ENCODE measurements around the gene ACACA.

- TF ChIP-seq, protein P1, sequence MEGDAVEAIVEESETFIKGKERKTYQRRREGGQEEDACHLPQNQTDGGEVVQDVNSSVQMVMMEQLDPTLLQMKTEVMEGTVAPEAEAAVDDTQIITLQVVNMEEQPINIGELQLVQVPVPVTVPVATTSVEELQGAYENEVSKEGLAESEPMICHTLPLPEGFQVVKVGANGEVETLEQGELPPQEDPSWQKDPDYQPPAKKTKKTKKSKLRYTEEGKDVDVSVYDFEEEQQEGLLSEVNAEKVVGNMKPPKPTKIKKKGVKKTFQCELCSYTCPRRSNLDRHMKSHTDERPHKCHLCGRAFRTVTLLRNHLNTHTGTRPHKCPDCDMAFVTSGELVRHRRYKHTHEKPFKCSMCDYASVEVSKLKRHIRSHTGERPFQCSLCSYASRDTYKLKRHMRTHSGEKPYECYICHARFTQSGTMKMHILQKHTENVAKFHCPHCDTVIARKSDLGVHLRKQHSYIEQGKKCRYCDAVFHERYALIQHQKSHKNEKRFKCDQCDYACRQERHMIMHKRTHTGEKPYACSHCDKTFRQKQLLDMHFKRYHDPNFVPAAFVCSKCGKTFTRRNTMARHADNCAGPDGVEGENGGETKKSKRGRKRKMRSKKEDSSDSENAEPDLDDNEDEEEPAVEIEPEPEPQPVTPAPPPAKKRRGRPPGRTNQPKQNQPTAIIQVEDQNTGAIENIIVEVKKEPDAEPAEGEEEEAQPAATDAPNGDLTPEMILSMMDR (IDR thresholded peaks at IDR 0.05; ENCODE audit: low read depth, low read length, poor library complexity, severe bottlenecking), result no peak
- TF ChIP-seq EZH2phosphoT487 (IDR thresholded peaks at IDR 0.05; ENCODE audit: borderline replicate concordance, low read length), result no peak
Observed at GRCh38 chr17:37399265-37399803, 7.3 kb downstream of the ACACA start.

Data from DOHH2 (cell line).